Nephron progenitor cell (in vitro differentiated cells): ENCODE results near the gene CDH16.

Experiments
- DNase-seq: peaks from one replicate; pipeline ENCODE4 v3.0.0; 2021
- H3K27ac Mint-ChIP-seq: 2 replicates; pipeline ENCODE4 v1.8.0; 2021; ENCODE audit warnings: mild to moderate bottlenecking, moderate library complexity, mixed read lengths
- H3K27me3 Mint-ChIP-seq: 2 replicates; pipeline ENCODE4 v1.8.0; 2021; ENCODE audit warnings: mild to moderate bottlenecking, low read depth, mixed read lengths; ENCODE audit not compliant: poor library complexity
- H3K36me3 Mint-ChIP-seq: 2 replicates; pipeline ENCODE4 v1.8.0; 2021; ENCODE audit warnings: low read depth, mixed read lengths
- H3K4me1 Mint-ChIP-seq: 2 replicates; pipeline ENCODE4 v1.8.0; 2021; ENCODE audit warnings: mixed read lengths
- H3K4me3 Mint-ChIP-seq: 2 replicates; pipeline ENCODE4 v1.8.0; 2021; ENCODE audit warnings: mild to moderate bottlenecking, moderate library complexity, mixed read lengths
- H3K9me3 Mint-ChIP-seq: 2 replicates; pipeline ENCODE4 v1.8.0; 2021; ENCODE audit warnings: mild to moderate bottlenecking, moderate library complexity, mixed read lengths
- TF ChIP-seq, protein P1 (sequence below): fragments of 200-600 bp; sonication (generic); IDR thresholded peaks from 2 replicates; pipeline ENCODE4 v1.5.0; 2021; ENCODE audit warnings: antibody characterized with exemption

CDH16 gene

DNA sequence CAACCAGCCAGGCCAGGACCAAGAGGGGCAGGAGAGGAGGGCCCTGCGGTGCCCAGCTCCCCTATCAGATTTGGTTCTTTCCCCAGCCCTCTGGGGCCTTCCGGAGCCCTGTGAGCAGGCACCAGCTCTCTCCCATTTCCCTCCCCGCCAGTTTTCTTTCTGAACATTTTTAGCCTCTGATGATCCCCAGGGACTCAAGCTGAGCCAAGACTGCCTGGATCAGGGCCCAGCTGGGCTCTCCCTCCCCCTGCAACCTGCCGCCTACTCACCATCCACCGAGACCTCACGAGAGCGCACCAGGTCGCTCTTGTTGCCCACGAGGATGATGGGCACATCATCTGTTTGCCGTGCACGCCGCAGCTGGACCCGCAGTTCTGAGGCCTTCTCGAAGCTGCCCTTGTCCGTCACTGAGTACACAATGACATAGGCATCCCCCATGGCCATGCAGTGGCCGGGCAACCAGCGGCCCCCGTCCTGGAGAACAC lies 4.6 kb upstream of the CDH16 start:
- Mint-ChIP-seq H3K4me3 (no peak overlapping the region), H3K9me3 (no peaks in the 10 kb centered on the region), H3K27me3 (peaks cover 90% of the 10 kb centered on the region), H3K4me1 (peaks cover 11% of the 10 kb centered on the region), H3K36me3 (no peaks in the 10 kb centered on the region), H3K27ac (no peak overlapping the region)
- TF ChIP-seq, protein P1, sequence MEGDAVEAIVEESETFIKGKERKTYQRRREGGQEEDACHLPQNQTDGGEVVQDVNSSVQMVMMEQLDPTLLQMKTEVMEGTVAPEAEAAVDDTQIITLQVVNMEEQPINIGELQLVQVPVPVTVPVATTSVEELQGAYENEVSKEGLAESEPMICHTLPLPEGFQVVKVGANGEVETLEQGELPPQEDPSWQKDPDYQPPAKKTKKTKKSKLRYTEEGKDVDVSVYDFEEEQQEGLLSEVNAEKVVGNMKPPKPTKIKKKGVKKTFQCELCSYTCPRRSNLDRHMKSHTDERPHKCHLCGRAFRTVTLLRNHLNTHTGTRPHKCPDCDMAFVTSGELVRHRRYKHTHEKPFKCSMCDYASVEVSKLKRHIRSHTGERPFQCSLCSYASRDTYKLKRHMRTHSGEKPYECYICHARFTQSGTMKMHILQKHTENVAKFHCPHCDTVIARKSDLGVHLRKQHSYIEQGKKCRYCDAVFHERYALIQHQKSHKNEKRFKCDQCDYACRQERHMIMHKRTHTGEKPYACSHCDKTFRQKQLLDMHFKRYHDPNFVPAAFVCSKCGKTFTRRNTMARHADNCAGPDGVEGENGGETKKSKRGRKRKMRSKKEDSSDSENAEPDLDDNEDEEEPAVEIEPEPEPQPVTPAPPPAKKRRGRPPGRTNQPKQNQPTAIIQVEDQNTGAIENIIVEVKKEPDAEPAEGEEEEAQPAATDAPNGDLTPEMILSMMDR: no peak
- DNase-seq: no peak

DNA sequence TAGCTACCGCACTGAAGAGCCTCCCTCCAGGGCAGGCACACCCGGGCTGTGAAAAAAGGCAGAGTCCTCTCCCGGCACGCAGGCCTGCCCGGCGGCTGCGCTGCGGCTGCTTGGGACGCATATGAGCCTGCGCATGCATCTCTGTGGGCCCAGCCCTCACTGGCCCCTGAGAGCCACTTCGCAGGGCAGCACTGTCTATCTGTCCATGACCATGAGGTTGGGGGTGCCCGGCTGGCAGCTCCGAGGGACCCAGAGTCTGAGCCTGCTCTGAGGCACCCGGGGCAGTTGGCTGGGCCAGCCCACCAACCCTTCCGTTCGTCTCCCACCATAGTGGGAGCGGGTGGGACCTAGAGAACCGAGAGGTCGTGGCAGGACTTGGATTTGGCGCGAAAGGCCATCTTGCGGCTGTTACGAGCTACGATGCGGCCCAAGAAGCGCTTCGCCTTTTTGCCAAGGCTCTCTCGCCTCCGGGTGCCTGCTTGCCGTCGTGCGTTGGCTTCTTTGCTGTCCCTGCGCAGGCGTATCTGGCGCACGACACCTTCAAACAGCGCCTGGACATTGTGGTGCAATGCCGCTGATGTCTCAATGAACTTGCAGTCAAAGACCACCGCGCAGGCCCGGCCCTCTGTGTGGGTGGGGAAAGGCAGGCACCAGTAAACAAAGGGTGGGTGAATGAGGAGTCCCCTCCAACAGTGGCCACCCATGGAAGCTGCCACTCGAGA lies 3.2 kb upstream of the CDH16 start:
- TF ChIP-seq, protein P1: no peak
- Mint-ChIP-seq H3K9me3 (no peaks in the 10 kb centered on the region), H3K36me3 (no peaks in the 10 kb centered on the region), H3K4me1 (peaks cover 11% of the 10 kb centered on the region), H3K4me3 (no peak overlapping the region), H3K27me3 (peaks cover 88% of the 10 kb centered on the region), H3K27ac (no peak overlapping the region)
- no peak for DNase-seq

DNA sequence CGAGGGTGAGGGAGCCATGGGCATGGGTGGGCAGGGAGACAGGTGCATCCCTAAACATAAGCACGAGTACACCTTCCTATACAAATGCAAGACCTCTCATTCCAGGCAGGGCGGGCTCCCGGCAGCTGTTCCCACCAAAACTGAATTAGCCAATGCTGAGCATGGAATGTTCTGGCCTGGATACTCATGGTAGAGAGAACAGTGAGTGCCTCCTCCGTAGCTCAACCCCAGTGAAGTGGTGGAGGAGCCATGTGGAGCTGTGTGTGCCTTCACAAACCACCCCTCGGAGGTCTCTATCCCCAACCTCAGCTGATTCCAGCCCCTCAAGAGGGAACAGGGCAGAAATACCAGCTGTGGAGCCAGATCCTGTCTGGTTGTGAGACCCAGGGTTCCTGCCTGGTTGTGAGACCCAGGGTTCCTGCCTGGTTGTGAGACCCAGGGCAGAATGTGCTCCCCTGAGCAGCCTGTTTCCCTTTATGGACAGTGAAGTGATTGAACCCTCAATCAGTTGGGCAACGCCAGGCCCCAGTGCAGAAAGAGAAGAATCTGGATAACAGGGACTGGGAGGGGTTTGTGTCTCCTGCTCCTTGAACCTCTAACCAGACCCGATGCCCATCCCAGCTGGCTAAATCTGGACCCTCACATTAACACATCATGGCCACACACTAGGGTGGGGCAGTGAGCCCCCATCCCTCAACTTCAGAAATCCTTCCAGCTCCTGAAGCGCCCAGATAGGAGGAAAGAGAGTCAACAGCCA lies 2.4 kb upstream of the CDH16 start:
- Mint-ChIP-seq H3K4me1 (peaks cover 11% of the 10 kb centered on the region), H3K9me3 (no peaks in the 10 kb centered on the region), H3K4me3 (no peak overlapping the region), H3K27me3 (peaks cover 88% of the 10 kb centered on the region), H3K36me3 (no peaks in the 10 kb centered on the region), H3K27ac (no peak overlapping the region)
- DNase-seq: no peak
- TF ChIP-seq, protein P1: no peak

DNA sequence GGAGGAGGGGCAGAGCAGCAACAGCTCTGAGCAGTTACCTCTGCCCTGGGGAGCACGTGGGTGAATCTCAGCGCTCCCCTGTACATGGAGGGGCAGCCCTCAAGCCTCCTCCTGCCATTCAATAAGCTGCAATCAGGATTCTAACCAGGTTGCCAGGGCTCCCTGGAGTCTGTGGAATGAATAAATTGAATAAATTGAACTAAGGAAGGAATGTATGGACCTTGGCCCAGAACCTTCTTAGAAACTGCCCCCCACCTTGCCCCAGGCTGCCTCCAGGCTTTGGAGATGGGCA lies 1.6 kb upstream of the CDH16 start:
- H3K27ac Mint-ChIP-seq: no peak overlapping the region
- H3K4me1 Mint-ChIP-seq: peaks cover 6% of the 10 kb centered on the region
- DNase-seq: no peak
- TF ChIP-seq, protein P1: no peak
- peaks cover 88% of the 10 kb centered on the region for H3K27me3 Mint-ChIP-seq
- H3K9me3 Mint-ChIP-seq: no peaks in the 10 kb centered on the region
- H3K4me3 Mint-ChIP-seq: no peak overlapping the region
- no peaks in the 10 kb centered on the region for H3K36me3 Mint-ChIP-seq

DNA sequence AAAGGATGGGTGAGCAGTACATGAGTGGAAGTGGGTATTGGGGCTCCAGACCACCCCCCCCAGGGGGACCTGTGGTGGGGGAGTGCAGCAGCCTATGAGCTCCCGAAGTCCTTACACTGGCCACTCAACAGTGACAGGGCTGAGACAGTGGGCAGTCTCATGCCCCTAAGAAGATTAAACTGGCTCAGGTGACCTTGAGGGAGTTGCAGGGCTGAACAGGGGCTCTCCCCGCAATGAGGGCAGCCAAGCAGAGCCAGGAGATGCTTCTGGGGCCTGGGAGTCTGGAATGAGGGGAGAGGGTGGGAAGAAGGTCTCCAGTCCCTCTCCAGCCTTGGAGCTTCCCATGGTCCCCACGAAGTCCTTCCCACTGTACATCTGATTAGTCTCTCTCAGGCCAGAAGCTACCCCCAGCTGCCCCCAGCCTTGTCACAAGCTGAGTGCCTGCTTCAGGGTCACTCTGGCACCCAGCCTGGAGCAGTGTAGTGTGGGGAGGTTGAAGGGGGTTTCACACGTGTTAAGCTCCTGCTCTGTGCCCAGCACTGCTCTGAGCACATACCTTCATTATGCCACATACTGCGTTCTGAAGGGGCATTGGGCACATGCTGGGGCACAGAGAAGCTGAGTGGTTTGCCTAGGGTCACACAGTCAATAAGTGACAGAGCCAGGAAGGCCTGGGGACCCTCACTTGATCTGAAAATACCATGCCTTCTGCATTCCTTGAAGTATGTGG lies 1.0 kb upstream of the CDH16 start:
- peaks cover 86% of the 10 kb centered on the region for H3K27me3 Mint-ChIP-seq
- DNase-seq: no peak
- no peak overlapping the region for H3K4me3 Mint-ChIP-seq
- H3K27ac Mint-ChIP-seq: no peak overlapping the region
- TF ChIP-seq, protein P1: no peak
- H3K36me3 Mint-ChIP-seq: no peaks in the 10 kb centered on the region
- H3K4me1 Mint-ChIP-seq: peaks cover 6% of the 10 kb centered on the region
- no peaks in the 10 kb centered on the region for H3K9me3 Mint-ChIP-seq
